Sigmoid colon (tissue), 4 donors: Measurements from ENCODE around the gene LDLRAD2.
A peak's percentile ranks its signal among the peaks of the same experiment; 100 is the strongest.

Experiments
- CTCF ChIP-seq, 4 experiments: fragments of 450-650 bp in 3 of 4; fragments of 200-600 bp in 1 of 4; IDR thresholded peaks; one replicate each; pipeline ENCODE4 v1.5.1; 2016 to 2019; ENCODE audit warnings: antibody characterized with exemption in 4 of 4, mild to moderate bottlenecking in 3 of 4, moderate library complexity in 2 of 4
- POLR2A ChIP-seq, 2 donors: fragments of 450-650 bp; IDR thresholded peaks; one replicate each; pipeline ENCODE4 v1.6.1; 2016; ENCODE audit warnings: antibody characterized with exemption in 2 of 2, mild to moderate bottlenecking in 2 of 2, moderate library complexity in 2 of 2
- POLR2AphosphoS5 ChIP-seq, 4 donors: sonication (generic); formaldehyde crosslinking; IDR thresholded peaks; one replicate each; pipeline ENCODE4 v1.6.1; 2017; ENCODE audit warnings: antibody characterized with exemption in 4 of 4

- TF ChIP-seq CTCF (IDR thresholded peaks at IDR 0.05) = no peak
- no peak for TF ChIP-seq POLR2A (IDR thresholded peaks at IDR 0.05)
- TF ChIP-seq POLR2AphosphoS5 (IDR thresholded peaks at IDR 0.05) = peak in 1 of 4 donors; percentile 7
Observed at GRCh38 chr1:21871943-21872342, 59.9 kb downstream of the LDLRAD2 start.
